ENCODE results near the gene NEU2. TPM values are rescaled to one million over a fixed set of nuclear protein-coding genes. Genes with fewer than 3 reads are reported as not detected.

The NEU2 gene
- total and polyA plus RNA-seq, 2 of the 13 experiments (the other 11 are each of a cell fraction or from before 2014, with no cell fraction given) = not detected

DNA sequence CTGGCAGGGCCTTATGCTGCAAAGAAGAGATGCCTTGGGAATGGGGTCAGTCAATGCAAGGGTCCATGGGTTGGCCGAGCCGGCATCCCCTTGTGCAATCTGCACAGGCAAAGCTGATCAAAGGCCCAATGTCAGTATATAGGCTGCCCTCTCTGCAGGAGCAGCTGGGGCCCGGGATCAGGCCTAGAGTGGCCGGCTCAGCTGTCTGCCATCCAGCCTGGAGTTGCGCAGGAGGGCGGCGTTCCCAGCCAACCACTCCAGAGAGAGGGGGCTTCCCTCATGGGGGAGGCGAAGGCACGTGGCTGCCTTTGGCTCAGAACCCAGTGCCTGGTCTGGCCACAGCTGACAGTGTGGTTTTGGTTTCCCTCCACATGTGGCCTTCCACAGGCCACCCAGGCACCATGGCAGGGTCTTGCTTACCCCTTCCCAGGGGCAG is 31.5 kb downstream of the NEU2 start (continued):
- TF ChIP-seq, protein P1, sequence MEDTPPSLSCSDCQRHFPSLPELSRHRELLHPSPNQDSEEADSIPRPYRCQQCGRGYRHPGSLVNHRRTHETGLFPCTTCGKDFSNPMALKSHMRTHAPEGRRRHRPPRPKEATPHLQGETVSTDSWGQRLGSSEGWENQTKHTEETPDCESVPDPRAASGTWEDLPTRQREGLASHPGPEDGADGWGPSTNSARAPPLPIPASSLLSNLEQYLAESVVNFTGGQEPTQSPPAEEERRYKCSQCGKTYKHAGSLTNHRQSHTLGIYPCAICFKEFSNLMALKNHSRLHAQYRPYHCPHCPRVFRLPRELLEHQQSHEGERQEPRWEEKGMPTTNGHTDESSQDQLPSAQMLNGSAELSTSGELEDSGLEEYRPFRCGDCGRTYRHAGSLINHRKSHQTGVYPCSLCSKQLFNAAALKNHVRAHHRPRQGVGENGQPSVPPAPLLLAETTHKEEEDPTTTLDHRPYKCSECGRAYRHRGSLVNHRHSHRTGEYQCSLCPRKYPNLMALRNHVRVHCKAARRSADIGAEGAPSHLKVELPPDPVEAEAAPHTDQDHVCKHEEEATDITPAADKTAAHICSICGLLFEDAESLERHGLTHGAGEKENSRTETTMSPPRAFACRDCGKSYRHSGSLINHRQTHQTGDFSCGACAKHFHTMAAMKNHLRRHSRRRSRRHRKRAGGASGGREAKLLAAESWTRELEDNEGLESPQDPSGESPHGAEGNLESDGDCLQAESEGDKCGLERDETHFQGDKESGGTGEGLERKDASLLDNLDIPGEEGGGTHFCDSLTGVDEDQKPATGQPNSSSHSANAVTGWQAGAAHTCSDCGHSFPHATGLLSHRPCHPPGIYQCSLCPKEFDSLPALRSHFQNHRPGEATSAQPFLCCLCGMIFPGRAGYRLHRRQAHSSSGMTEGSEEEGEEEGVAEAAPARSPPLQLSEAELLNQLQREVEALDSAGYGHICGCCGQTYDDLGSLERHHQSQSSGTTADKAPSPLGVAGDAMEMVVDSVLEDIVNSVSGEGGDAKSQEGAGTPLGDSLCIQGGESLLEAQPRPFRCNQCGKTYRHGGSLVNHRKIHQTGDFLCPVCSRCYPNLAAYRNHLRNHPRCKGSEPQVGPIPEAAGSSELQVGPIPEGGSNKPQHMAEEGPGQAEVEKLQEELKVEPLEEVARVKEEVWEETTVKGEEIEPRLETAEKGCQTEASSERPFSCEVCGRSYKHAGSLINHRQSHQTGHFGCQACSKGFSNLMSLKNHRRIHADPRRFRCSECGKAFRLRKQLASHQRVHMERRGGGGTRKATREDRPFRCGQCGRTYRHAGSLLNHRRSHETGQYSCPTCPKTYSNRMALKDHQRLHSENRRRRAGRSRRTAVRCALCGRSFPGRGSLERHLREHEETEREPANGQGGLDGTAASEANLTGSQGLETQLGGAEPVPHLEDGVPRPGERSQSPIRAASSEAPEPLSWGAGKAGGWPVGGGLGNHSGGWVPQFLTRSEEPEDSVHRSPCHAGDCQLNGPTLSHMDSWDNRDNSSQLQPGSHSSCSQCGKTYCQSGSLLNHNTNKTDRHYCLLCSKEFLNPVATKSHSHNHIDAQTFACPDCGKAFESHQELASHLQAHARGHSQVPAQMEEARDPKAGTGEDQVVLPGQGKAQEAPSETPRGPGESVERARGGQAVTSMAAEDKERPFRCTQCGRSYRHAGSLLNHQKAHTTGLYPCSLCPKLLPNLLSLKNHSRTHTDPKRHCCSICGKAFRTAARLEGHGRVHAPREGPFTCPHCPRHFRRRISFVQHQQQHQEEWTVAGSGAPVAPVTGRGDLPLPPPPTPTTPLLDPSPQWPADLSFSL (CRISPR knock-in tag; IDR thresholded peaks at IDR 0.05) = no peak
- TF ChIP-seq HNRNPL (IDR thresholded peaks at IDR 0.05; ENCODE audit: low read depth, low read length) = 0 out of 2 replicates have a peak, but pooled peaks have one; percentile 9
- TF ChIP-seq RELA (CRISPR knock-in tag; IDR thresholded peaks at IDR 0.05) = no peak
- 0 out of 2 replicates have a peak, but pooled peaks have one; percentile 50 for TF ChIP-seq ZNF879 (CRISPR knock-in tag; IDR thresholded peaks at IDR 0.05)
- TF ChIP-seq, protein P2, sequence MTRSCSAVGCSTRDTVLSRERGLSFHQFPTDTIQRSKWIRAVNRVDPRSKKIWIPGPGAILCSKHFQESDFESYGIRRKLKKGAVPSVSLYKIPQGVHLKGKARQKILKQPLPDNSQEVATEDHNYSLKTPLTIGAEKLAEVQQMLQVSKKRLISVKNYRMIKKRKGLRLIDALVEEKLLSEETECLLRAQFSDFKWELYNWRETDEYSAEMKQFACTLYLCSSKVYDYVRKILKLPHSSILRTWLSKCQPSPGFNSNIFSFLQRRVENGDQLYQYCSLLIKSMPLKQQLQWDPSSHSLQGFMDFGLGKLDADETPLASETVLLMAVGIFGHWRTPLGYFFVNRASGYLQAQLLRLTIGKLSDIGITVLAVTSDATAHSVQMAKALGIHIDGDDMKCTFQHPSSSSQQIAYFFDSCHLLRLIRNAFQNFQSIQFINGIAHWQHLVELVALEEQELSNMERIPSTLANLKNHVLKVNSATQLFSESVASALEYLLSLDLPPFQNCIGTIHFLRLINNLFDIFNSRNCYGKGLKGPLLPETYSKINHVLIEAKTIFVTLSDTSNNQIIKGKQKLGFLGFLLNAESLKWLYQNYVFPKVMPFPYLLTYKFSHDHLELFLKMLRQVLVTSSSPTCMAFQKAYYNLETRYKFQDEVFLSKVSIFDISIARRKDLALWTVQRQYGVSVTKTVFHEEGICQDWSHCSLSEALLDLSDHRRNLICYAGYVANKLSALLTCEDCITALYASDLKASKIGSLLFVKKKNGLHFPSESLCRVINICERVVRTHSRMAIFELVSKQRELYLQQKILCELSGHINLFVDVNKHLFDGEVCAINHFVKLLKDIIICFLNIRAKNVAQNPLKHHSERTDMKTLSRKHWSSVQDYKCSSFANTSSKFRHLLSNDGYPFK (CRISPR knock-in tag; IDR thresholded peaks at IDR 0.05; ENCODE audit: borderline replicate concordance) = no peak
- no peak for TF ChIP-seq TEAD2 (CRISPR knock-in tag; IDR thresholded peaks at IDR 0.05)
- no peak for TF ChIP-seq ZNF350 (CRISPR knock-in tag; IDR thresholded peaks at IDR 0.05; ENCODE audit: borderline replicate concordance, low read depth)
- no peak for TF ChIP-seq EZH2 (conservative IDR thresholded peaks at IDR 0.05; ENCODE audit: low read depth, low read length)
- TF ChIP-seq MAFF (IDR thresholded peaks at IDR 0.05; ENCODE audit: low read depth, low read length) = no peak
- TF ChIP-seq MAFK (conservative IDR thresholded peaks at IDR 0.05 in 1 of 2, IDR thresholded peaks at IDR 0.05 in 1 of 2; ENCODE audit: low read length in 2 of 2) = no peak
- no peak for TF ChIP-seq ARNT2 (CRISPR knock-in tag; IDR thresholded peaks at IDR 0.05; ENCODE audit: low read depth)
- TF ChIP-seq, protein P3, sequence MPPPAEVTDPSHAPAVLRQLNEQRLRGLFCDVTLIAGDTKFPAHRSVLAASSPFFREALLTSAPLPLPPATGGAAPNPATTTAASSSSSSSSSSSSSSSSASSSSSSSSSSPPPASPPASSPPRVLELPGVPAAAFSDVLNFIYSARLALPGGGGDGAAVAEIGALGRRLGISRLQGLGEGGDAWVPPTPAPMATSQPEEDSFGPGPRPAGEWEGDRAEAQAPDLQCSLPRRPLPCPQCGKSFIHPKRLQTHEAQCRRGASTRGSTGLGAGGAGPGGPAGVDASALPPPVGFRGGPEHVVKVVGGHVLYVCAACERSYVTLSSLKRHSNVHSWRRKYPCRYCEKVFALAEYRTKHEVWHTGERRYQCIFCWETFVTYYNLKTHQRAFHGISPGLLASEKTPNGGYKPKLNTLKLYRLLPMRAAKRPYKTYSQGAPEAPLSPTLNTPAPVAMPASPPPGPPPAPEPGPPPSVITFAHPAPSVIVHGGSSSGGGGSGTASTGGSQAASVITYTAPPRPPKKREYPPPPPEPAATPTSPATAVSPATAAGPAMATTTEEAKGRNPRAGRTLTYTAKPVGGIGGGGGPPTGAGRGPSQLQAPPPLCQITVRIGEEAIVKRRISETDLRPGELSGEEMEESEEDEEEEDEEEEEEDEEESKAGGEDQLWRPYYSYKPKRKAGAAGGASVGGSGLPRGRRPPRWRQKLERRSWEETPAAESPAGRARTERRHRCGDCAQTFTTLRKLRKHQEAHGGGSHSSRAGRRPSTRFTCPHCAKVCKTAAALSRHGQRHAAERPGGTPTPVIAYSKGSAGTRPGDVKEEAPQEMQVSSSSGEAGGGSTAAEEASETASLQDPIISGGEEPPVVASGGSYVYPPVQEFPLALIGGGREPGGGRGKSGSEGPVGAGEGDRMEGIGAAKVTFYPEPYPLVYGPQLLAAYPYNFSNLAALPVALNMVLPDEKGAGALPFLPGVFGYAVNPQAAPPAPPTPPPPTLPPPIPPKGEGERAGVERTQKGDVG (CRISPR knock-in tag; IDR thresholded peaks at IDR 0.05; ENCODE audit: borderline replicate concordance) = no peak
- TF ChIP-seq HNF4G (IDR thresholded peaks at IDR 0.05; ENCODE audit: borderline replicate concordance, low read depth, low read length) = peak; percentile 47
- TF ChIP-seq HNF4G (CRISPR knock-in tag; IDR thresholded peaks at IDR 0.05; ENCODE audit: borderline replicate concordance, low read depth) = no peak
- TF ChIP-seq, protein P4, sequence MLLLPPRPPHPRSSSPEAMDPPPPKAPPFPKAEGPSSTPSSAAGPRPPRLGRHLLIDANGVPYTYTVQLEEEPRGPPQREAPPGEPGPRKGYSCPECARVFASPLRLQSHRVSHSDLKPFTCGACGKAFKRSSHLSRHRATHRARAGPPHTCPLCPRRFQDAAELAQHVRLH (CRISPR knock-in tag; IDR thresholded peaks at IDR 0.05; ENCODE audit: borderline replicate concordance, low read depth) = no peak
- no peak for TF ChIP-seq ZNF780A (CRISPR knock-in tag; IDR thresholded peaks at IDR 0.05)
- no peak for TF ChIP-seq ZNF274 (CRISPR knock-in tag; IDR thresholded peaks at IDR 0.05)
- peak; percentile 93 for TF ChIP-seq ZSCAN9 (CRISPR knock-in tag; IDR thresholded peaks at IDR 0.05; ENCODE audit: borderline replicate concordance)

Data from HepG2 (cell line).